K562 (cell line): Measurements from ENCODE around the gene FAM161B. TPM values are rescaled to one million over a fixed set of nuclear protein-coding genes. Genes with fewer than 3 reads are reported as not detected.

Experiments
- ATAC-seq: fragments of 200-7000 bp; cut with Tn5 transposase; 3 replicates; pipeline ENCODE4 v1.9.1; 2020; ENCODE audit warnings: moderate library complexity
- BruUV-seq: library from RNA; stranded (reverse); fragments of 400-500 nt; replicated peaks from 2 replicates; lab custom pipeline; 2021; lab: Mats Ljungman, UMichigan
- CTCF ChIA-PET: fragments of 300-600 bp; formaldehyde crosslinking; extraction: SDS; loops from one replicate; lab custom pipeline; 2021; ENCODE audit warnings: low intra/inter-chr PET ratio; lab: Yijun Ruan, JAX
- POLR2A ChIA-PET: fragments of 300-600, 350-650 bp; sonication (Branson Sonifier 250); formaldehyde crosslinking; extraction: SDS; loops from one replicate; lab custom pipeline; 2021; ENCODE audit warnings: antibody characterized with exemption, inconsistent platforms; lab: Yijun Ruan, JAX
- DNase-seq, 4 experiments: peaks; one replicate each; pipeline versions ENCODE4 v3.0.0 to v3.0.0-alpha.2; 2011 to 2018; ENCODE audit warnings: low spot score in 3 of 4, mixed read lengths in 3 of 4; ENCODE audit errors: extremely low read depth in 1 of 4
- FAIRE-seq: peaks from 2 replicates; lab custom pipeline; 2011; peaks lifted over from hg19 to GRCh38; lab: Jason Lieb, UNC
- H2AFZ ChIP-seq: 2 replicates; pipeline ENCODE4 v1.6.0; 2011; ENCODE audit warnings: low read depth, low read length, control low read depth, inconsistent platforms
- H3K27ac ChIP-seq: fragments of 200-600 bp; 3 replicates; pipeline ENCODE4 v1.8.0; 2011; ENCODE audit warnings: low read depth, mild to moderate bottlenecking, control low read depth, inconsistent platforms, low read length, moderate library complexity, mixed read lengths; ENCODE audit errors: extremely low read depth
- H3K27me3 ChIP-seq, 2 experiments: fragments of 300-600 bp in 1 of 2; 2 replicates in 1 of 2; 3 replicates in 1 of 2; pipeline versions ENCODE4 v1.6.0 to v1.8.0; 2011; ENCODE audit warnings: inconsistent platforms in 2 of 2, low read length in 2 of 2, mild to moderate bottlenecking in 1 of 2, mixed read lengths in 1 of 2, moderate library complexity in 1 of 2; ENCODE audit not compliant: control insufficient read depth in 2 of 2, insufficient read depth in 2 of 2
- H3K36me3 ChIP-seq: fragments of 300-600 bp; 3 replicates; pipeline ENCODE4 v1.8.0; 2011; ENCODE audit warnings: mild to moderate bottlenecking, low read length, inconsistent platforms; ENCODE audit not compliant: control insufficient read depth, insufficient read depth
- H3K4me1 ChIP-seq, 2 experiments: fragments of 200-600 bp in 1 of 2; replicated peaks in 1 of 2; 2 replicates in 1 of 2; 3 replicates in 1 of 2; pipeline versions ENCODE4 v1.5.1 to v1.8.0; 2011; ENCODE audit warnings: inconsistent platforms in 2 of 2, low read length in 2 of 2, mild to moderate bottlenecking in 1 of 2, mixed read lengths in 1 of 2, moderate library complexity in 1 of 2; ENCODE audit not compliant: control insufficient read depth in 2 of 2, insufficient read depth in 2 of 2
- H3K4me2 ChIP-seq: 2 replicates; pipeline ENCODE4 v1.6.1; 2011; ENCODE audit warnings: low read length, control low read depth, inconsistent platforms, mixed read lengths; ENCODE audit not compliant: insufficient read depth
- H3K4me3 ChIP-seq: fragments of 200-600 bp; sonication (generic), shearing (Covaris generic); 2 replicates; pipeline ENCODE4 v1.5.1; 2016; ENCODE audit warnings: control low read depth, inconsistent platforms
- H3K79me2 ChIP-seq: fragments of 200-600 bp; 3 replicates; pipeline ENCODE4 v1.8.0; 2011; ENCODE audit warnings: low read length, inconsistent platforms; ENCODE audit not compliant: control insufficient read depth, insufficient read depth
- H3K9ac ChIP-seq, 2 experiments: 2 replicates each; pipeline versions ENCODE4 v1.6.0 to v1.6.1; 2011; ENCODE audit warnings: low read depth in 2 of 2, low read length in 2 of 2, control low read depth in 1 of 2, inconsistent platforms in 1 of 2, mild to moderate bottlenecking in 1 of 2, mixed read lengths in 1 of 2; ENCODE audit not compliant: insufficient read depth in 1 of 2
- H3K9me1 ChIP-seq: one replicate; pipeline ENCODE4 v1.6.0; 2011; ENCODE audit warnings: inconsistent platforms, mild to moderate bottlenecking, low read length, moderate library complexity; ENCODE audit not compliant: control insufficient read depth, insufficient read depth
- H3K9me3 ChIP-seq: replicated peaks from 2 replicates; pipeline ENCODE4 v1.5.1; 2011; ENCODE audit warnings: low read depth, low read length, inconsistent platforms; ENCODE audit not compliant: control insufficient read depth, insufficient read depth
- H4K20me1 ChIP-seq: replicated peaks from 2 replicates; pipeline ENCODE4 v1.6.1; 2011; ENCODE audit warnings: low read length, inconsistent platforms, mixed read lengths; ENCODE audit not compliant: control insufficient read depth, insufficient read depth
- ESRRB ChIP-seq: fragments of 250-450 bp; sonication (Bioruptor Pico); IDR thresholded peaks from 2 replicates; pipeline ENCODE4 v1.5.0; 2020; ENCODE audit warnings: mild to moderate bottlenecking, moderate library complexity, borderline replicate concordance
- GTF2F1 ChIP-seq: IDR thresholded peaks from 2 replicates; pipeline ENCODE4 v1.6.1; 2011; ENCODE audit warnings: low read depth, low read length, improper control_type of control experiment
- HLTF ChIP-seq: fragments of 450-650 bp; IDR thresholded peaks from 2 replicates; pipeline ENCODE4 v1.6.1; 2016
- LEF1 ChIP-seq: fragments of 450-650 bp; IDR thresholded peaks from 2 replicates; pipeline ENCODE4 v1.6.1; 2016; ENCODE audit warnings: mild to moderate bottlenecking
- PHB ChIP-seq: fragments of 250-450 bp; sonication (Bioruptor Pico); IDR thresholded peaks from 2 replicates; pipeline ENCODE4 v1.5.0; 2021
- POU5F1 ChIP-seq: fragments of 150-350 bp; IDR thresholded peaks from 2 replicates; pipeline ENCODE4 v1.6.1; 2014; ENCODE audit warnings: borderline replicate concordance, low read length, low read depth, mild to moderate bottlenecking; ENCODE audit not compliant: partially characterized antibody
- PPARD ChIP-seq: fragments of 250-450 bp; sonication (Bioruptor Pico); IDR thresholded peaks from 2 replicates; pipeline ENCODE4 v1.8.0; 2022; ENCODE audit warnings: inconsistent platforms, mild to moderate bottlenecking, moderate library complexity
- SRSF3 ChIP-seq: fragments of 200-400 bp; formaldehyde crosslinking; IDR thresholded peaks from 2 replicates; pipeline ENCODE4 v1.6.1; 2016; ENCODE audit warnings: mild to moderate bottlenecking, low read length, moderate library complexity; ENCODE audit not compliant: insufficient read depth
- TAF7 ChIP-seq: fragments of 450-650 bp; IDR thresholded peaks from 2 replicates; pipeline ENCODE4 v1.6.1; 2016; ENCODE audit warnings: missing genetic modification characterization, missing compliant biosample characterization
- U2AF1 ChIP-seq: fragments of 200-400 bp; formaldehyde crosslinking; optimal IDR thresholded peaks from 2 replicates; pipeline ENCODE3; 2017; ENCODE audit warnings: mild to moderate bottlenecking, low read depth, low read length, moderate library complexity
- WGBS: fragments of 100-300 bp; shearing (Covaris generic); methylation state at CpG from one replicate; pipeline ENCODE4 v1.1.6; 2016; ENCODE audit warnings: low coverage, mixed read lengths; ENCODE audit not compliant: insufficient coverage; ENCODE audit errors: missing lambda C conversion rate; 5-methylcytosine and 5-hydroxymethylcytosine counted together
- in situ Hi-C: fragments of 300-500 bp; cut with MboI; formaldehyde crosslinking; loops from 4 replicates; pipeline ENCODE4 v1.15.0; 2018; ENCODE audit warnings: inconsistent platforms, mixed read lengths
- intact Hi-C: fragments of 100-400 bp; cut with micrococcal nuclease; formaldehyde crosslinking; loops from 2 replicates; pipeline ENCODE4 v1.14.2; 2022
- polyA plus RNA-seq, 8 experiments: library from polyadenylated mRNA; depleted of rRNA in 4 of 8; stranded (reverse) in 5 of 8; unstranded in 3 of 8; fragments of >200 nt; fragmentation: Nextera tagmentation in 2 of 8; fragmentation: Illumina TruSeq in 1 of 8; extraction: Ambion mirVana in 2 of 8; extraction: Trizol in 1 of 8; gene quantifications; 2 replicates each; pipeline versions ENCODE4 v1.2.1 to v1.2.3, GENCODE V29; 2011 to 2014; ENCODE audit warnings: inconsistent platforms in 1 of 8, missing spikeins in 1 of 8
- total RNA-seq, 7 experiments: library from RNA; depleted of rRNA in 6 of 7; stranded (reverse); fragments of >200 nt in 6 of 7; fragmentation: Illumina TruSeq in 2 of 7; extraction: Trizol in 2 of 7; gene quantifications; 2 replicates each; pipeline versions ENCODE4 v1.2.1 to v1.2.3, GENCODE V29; 2011 to 2021; ENCODE audit warnings: low replicate concordance in 1 of 7
- TF ChIP-seq, protein P1 (sequence below): fragments of 450-650 bp; formaldehyde crosslinking; IDR thresholded peaks from 2 replicates; pipeline ENCODE4 v1.4.0; 2020; ENCODE audit warnings: mild to moderate bottlenecking, moderate library complexity
- TF ChIP-seq, protein P2 (sequence below), 2 experiments: fragments of 450-650 bp; IDR thresholded peaks; 2 replicates each; pipeline ENCODE4 v1.6.1; 2016
- TF ChIP-seq, protein P3 (sequence below): fragments of 250-450 bp; sonication (Bioruptor Pico); IDR thresholded peaks from 2 replicates; pipeline ENCODE4 v1.8.0; 2022; ENCODE audit warnings: moderate library complexity, mild to moderate bottlenecking, inconsistent platforms
- TF ChIP-seq, protein P4 (sequence below): fragments of 250-450 bp; sonication (Bioruptor Pico); IDR thresholded peaks from 2 replicates; pipeline ENCODE4 v1.4.0; 2020; ENCODE audit warnings: mild to moderate bottlenecking, moderate library complexity

Gene FAM161B
- total and polyA plus RNA-seq, 9 of the 15 experiments (the other 6 are each of a cell fraction or from before 2014, with no cell fraction given) = 0.15 to 1.3 (median 0.84) TPM

DNA sequence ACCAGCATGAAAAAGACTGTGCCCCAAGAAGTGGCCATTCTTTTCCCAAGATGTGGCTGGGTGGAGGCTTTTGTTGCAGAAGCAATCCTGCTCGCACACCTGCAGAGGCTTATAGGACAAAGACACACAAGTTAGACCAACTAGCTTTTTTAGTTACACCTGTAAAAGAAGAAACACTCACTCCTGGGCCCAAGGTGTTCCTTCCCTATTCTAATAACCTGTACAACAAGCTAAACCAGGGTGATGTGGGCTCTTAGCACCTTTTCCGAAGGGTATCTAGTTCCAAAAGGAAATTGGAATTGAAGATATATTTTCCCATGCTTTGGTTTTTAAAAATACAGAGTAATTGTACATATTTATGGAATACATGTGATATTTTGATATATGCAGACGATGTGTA is 38.2 kb upstream of the FAM161B start:
- Histone ChIP-seq H2AFZ (no peak overlapping the region), H4K20me1 (no peaks in the 10 kb centered on the region), H3K9me1 (no peaks in the 10 kb centered on the region), H3K4me1 (no peaks in the 10 kb centered on the region), H3K4me2 (no peak overlapping the region), H3K79me2 (no peaks in the 10 kb centered on the region), H3K27ac (no peak overlapping the region), H3K27me3 (no peaks in the 10 kb centered on the region), H3K9ac (no peak overlapping the region), H3K9me3 (no peaks in the 10 kb centered on the region), H3K4me3 (no peak overlapping the region), H3K36me3 (peaks cover 19% of the 10 kb centered on the region; the same call in 2 of the 3 replicates)
- no peak for FAIRE-seq
- no peak for DNase-seq
- ATAC-seq = no peak
- ChIA-PET POLR2A (interaction anchor here (0.6 to 0.7 kb wide), 2 partner anchors 13 to 202 kb away, joined by 3 read pairs; no protein-coding TSS in a partner anchor), CTCF (no interaction called here)
- no peak for TF ChIP-seq LEF1
- TF ChIP-seq SRSF3 = no peak
- TF ChIP-seq, protein P1, sequence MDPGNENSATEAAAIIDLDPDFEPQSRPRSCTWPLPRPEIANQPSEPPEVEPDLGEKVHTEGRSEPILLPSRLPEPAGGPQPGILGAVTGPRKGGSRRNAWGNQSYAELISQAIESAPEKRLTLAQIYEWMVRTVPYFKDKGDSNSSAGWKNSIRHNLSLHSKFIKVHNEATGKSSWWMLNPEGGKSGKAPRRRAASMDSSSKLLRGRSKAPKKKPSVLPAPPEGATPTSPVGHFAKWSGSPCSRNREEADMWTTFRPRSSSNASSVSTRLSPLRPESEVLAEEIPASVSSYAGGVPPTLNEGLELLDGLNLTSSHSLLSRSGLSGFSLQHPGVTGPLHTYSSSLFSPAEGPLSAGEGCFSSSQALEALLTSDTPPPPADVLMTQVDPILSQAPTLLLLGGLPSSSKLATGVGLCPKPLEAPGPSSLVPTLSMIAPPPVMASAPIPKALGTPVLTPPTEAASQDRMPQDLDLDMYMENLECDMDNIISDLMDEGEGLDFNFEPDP (CRISPR knock-in tag) = no peak
- no peak for TF ChIP-seq ESRRB
- TF ChIP-seq GTF2F1 = no peak
- TF ChIP-seq, protein P2, sequence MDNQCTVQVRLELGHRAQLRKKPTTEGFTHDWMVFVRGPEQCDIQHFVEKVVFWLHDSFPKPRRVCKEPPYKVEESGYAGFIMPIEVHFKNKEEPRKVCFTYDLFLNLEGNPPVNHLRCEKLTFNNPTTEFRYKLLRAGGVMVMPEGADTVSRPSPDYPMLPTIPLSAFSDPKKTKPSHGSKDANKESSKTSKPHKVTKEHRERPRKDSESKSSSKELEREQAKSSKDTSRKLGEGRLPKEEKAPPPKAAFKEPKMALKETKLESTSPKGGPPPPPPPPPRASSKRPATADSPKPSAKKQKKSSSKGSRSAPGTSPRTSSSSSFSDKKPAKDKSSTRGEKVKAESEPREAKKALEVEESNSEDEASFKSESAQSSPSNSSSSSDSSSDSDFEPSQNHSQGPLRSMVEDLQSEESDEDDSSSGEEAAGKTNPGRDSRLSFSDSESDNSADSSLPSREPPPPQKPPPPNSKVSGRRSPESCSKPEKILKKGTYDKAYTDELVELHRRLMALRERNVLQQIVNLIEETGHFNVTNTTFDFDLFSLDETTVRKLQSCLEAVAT (IDR thresholded peaks at IDR 0.05) = no peak
- no peak for TF ChIP-seq PPARD (CRISPR knock-in tag)
- TF ChIP-seq HLTF = no peak
- no peak for TF ChIP-seq U2AF1
- TF ChIP-seq, protein P3, sequence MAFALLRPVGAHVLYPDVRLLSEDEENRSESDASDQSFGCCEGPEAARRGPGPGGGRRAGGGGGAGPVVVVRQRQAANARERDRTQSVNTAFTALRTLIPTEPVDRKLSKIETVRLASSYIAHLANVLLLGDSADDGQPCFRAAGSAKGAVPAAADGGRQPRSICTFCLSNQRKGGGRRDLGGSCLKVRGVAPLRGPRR (CRISPR knock-in tag) = no peak
- no peak for TF ChIP-seq PHB (CRISPR knock-in tag)
- TF ChIP-seq, protein P4, sequence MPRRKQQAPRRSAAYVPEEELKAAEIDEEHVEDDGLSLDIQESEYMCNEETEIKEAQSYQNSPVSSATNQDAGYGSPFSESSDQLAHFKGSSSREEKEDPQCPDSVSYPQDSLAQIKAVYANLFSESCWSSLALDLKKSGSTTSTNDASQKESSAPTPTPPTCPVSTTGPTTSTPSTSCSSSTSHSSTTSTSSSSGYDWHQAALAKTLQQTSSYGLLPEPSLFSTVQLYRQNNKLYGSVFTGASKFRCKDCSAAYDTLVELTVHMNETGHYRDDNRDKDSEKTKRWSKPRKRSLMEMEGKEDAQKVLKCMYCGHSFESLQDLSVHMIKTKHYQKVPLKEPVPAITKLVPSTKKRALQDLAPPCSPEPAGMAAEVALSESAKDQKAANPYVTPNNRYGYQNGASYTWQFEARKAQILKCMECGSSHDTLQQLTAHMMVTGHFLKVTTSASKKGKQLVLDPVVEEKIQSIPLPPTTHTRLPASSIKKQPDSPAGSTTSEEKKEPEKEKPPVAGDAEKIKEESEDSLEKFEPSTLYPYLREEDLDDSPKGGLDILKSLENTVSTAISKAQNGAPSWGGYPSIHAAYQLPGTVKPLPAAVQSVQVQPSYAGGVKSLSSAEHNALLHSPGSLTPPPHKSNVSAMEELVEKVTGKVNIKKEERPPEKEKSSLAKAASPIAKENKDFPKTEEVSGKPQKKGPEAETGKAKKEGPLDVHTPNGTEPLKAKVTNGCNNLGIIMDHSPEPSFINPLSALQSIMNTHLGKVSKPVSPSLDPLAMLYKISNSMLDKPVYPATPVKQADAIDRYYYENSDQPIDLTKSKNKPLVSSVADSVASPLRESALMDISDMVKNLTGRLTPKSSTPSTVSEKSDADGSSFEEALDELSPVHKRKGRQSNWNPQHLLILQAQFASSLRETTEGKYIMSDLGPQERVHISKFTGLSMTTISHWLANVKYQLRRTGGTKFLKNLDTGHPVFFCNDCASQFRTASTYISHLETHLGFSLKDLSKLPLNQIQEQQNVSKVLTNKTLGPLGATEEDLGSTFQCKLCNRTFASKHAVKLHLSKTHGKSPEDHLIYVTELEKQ (CRISPR knock-in tag) = no peak
- TF ChIP-seq TAF7 = no peak
- no peak for TF ChIP-seq POU5F1
- 80% methylated on average over 3 of the region's 3 CpGs for WGBS
- in situ Hi-C loops = no loop called here
- intact Hi-C loops = no loop called here
- BruUV-seq = no TSS peak
